IMR-90 (cell line): ENCODE results near the gene TNS3. TPM values are rescaled to one million over a fixed set of nuclear protein-coding genes. Genes with fewer than 3 reads are reported as not detected.

Experiments
- ATAC-seq: fragments of 200-7000 bp; cut with Tn5 transposase; 2 replicates; pipeline ENCODE4 v1.9.1; 2020; ENCODE audit warnings: low read depth, mild to moderate bottlenecking, moderate library complexity
- BruUV-seq: library from RNA; stranded (reverse); fragments of 400-500 nt; replicated peaks from 2 replicates; lab custom pipeline; 2021; lab: Mats Ljungman, UMichigan
- CTCF ChIA-PET: fragments of 300-600 bp; formaldehyde crosslinking; extraction: SDS; loops from one replicate; lab custom pipeline; 2021; ENCODE audit warnings: antibody characterized with exemption; lab: Yijun Ruan, JAX
- POLR2A ChIA-PET: fragments of 300-600 bp; sonication (Branson Sonifier 250); formaldehyde crosslinking; loops from one replicate; lab custom pipeline; 2022; ENCODE audit warnings: antibody characterized with exemption; ENCODE audit not compliant: unreplicated experiment; lab: Charles Lee
- DNase-seq: peaks from one replicate; pipeline ENCODE4 v3.0.0; 2013
- H2AFZ ChIP-seq: replicated peaks from 2 replicates; pipeline ENCODE3; 2013; ENCODE audit warnings: low read length, mild to moderate bottlenecking; ENCODE audit not compliant: poor library complexity
- H2AK5ac ChIP-seq: 2 replicates; pipeline ENCODE4 v1.6.1; 2013; ENCODE audit warnings: low read depth, low read length, inconsistent platforms
- H2AK9ac ChIP-seq: replicated peaks from 2 replicates; pipeline ENCODE3; 2013; ENCODE audit warnings: mild to moderate bottlenecking, low read depth, low read length, moderate library complexity; ENCODE audit not compliant: poor library complexity
- H2BK120ac ChIP-seq: 2 replicates; pipeline ENCODE4 v1.6.1; 2013; ENCODE audit warnings: low read depth, low read length, inconsistent platforms
- H2BK15ac ChIP-seq: 3 replicates; pipeline ENCODE4 v1.6.1; 2013; ENCODE audit warnings: low read depth, low read length, inconsistent platforms
- H2BK20ac ChIP-seq: 2 replicates; pipeline ENCODE4 v1.6.1; 2013; ENCODE audit warnings: low read depth, mild to moderate bottlenecking, inconsistent platforms, low read length, moderate library complexity
- H2BK5ac ChIP-seq: 2 replicates; pipeline ENCODE4 v1.6.1; 2013; ENCODE audit warnings: mild to moderate bottlenecking, low read depth, low read length, inconsistent platforms; ENCODE audit not compliant: poor library complexity, severe bottlenecking
- H3K14ac ChIP-seq: replicated peaks from 2 replicates; pipeline ENCODE4 v1.6.1; 2013; ENCODE audit warnings: low read depth, low read length, inconsistent platforms
- H3K18ac ChIP-seq: 2 replicates; pipeline ENCODE4 v1.6.1; 2013; ENCODE audit warnings: low read depth, low read length, control low read depth
- H3K23ac ChIP-seq: 2 replicates; pipeline ENCODE4 v1.6.1; 2013; ENCODE audit warnings: low read depth, low read length, inconsistent platforms
- H3K27ac ChIP-seq: 2 replicates; pipeline ENCODE4 v1.5.1; 2013; ENCODE audit warnings: mild to moderate bottlenecking, control low read depth, low read length; ENCODE audit not compliant: insufficient read depth
- H3K27me3 ChIP-seq: 2 replicates; pipeline ENCODE4 v1.6.1; 2013; ENCODE audit warnings: low read length; ENCODE audit not compliant: control insufficient read depth, insufficient read depth
- H3K36me3 ChIP-seq: 2 replicates; pipeline ENCODE4 v1.6.1; 2013; ENCODE audit warnings: low read length, mixed read lengths; ENCODE audit not compliant: control insufficient read depth, insufficient read depth
- H3K4ac ChIP-seq: 2 replicates; pipeline ENCODE4 v1.6.1; 2013; ENCODE audit warnings: low read depth, low read length, inconsistent platforms
- H3K4me1 ChIP-seq: 2 replicates; pipeline ENCODE4 v1.6.1; 2013; ENCODE audit warnings: low read length, mixed read lengths; ENCODE audit not compliant: control insufficient read depth, insufficient read depth
- H3K4me2 ChIP-seq: 2 replicates; pipeline ENCODE4 v1.6.1; 2013; ENCODE audit warnings: low read depth, mild to moderate bottlenecking, control low read depth, low read length, moderate library complexity
- H3K4me3 ChIP-seq: 2 replicates; pipeline ENCODE4 v1.5.1; 2013; ENCODE audit warnings: low read depth, mild to moderate bottlenecking, control low read depth, low read length, moderate library complexity; ENCODE audit not compliant: insufficient read depth
- H3K56ac ChIP-seq: 2 replicates; pipeline ENCODE4 v1.6.1; 2013; ENCODE audit warnings: low read length, inconsistent platforms; ENCODE audit not compliant: insufficient read depth; ENCODE audit errors: extremely low read depth
- H3K79me1 ChIP-seq, 2 experiments: 2 replicates each; pipeline ENCODE4 v1.6.1; 2013; ENCODE audit warnings: low read length in 2 of 2, inconsistent platforms in 1 of 2, low read depth in 1 of 2
- H3K9ac ChIP-seq: 2 replicates; pipeline ENCODE4 v1.6.1; 2013; ENCODE audit warnings: low read depth, low read length, control low read depth
- H3K9me1 ChIP-seq: 2 replicates; pipeline ENCODE4 v1.6.1; 2013; ENCODE audit warnings: low read length, inconsistent platforms; ENCODE audit not compliant: insufficient read depth
- H3K9me3 ChIP-seq: 2 replicates; pipeline ENCODE4 v1.6.1; 2013; ENCODE audit warnings: low read length; ENCODE audit not compliant: control insufficient read depth, insufficient read depth
- H4K20me1 ChIP-seq: 2 replicates; pipeline ENCODE4 v1.6.1; 2013; ENCODE audit warnings: low read length, inconsistent platforms; ENCODE audit not compliant: insufficient read depth
- H4K5ac ChIP-seq: 2 replicates; pipeline ENCODE4 v1.6.1; 2013; ENCODE audit warnings: mild to moderate bottlenecking, low read depth, low read length, control low read depth
- H4K8ac ChIP-seq, 2 experiments: 2 replicates each; pipeline ENCODE4 v1.6.1; 2013; ENCODE audit warnings: low read depth in 2 of 2, low read length in 2 of 2, control low read depth in 1 of 2, inconsistent platforms in 1 of 2
- H4K91ac ChIP-seq: 2 replicates; pipeline ENCODE4 v1.6.1; 2013; ENCODE audit warnings: low read depth, low read length, inconsistent platforms; ENCODE audit not compliant: insufficient read depth
- BHLHE40 ChIP-seq: fragments of 150-350 bp; IDR thresholded peaks from 2 replicates; pipeline ENCODE4 v1.6.1; 2016; ENCODE audit warnings: mild to moderate bottlenecking, low read depth, low read length
- CEBPB ChIP-seq: IDR thresholded peaks from 2 replicates; pipeline ENCODE4 v1.6.1; 2012; ENCODE audit warnings: low read depth, low read length, improper control_type of control experiment
- CHD1 ChIP-seq: IDR thresholded peaks from 2 replicates; pipeline ENCODE4 v1.6.1; 2012; ENCODE audit warnings: low read depth, low read length, improper control_type of control experiment
- CTCF ChIP-seq: conservative IDR thresholded peaks from 2 replicates; pipeline ENCODE4 v1.5.1; 2012; ENCODE audit warnings: mild to moderate bottlenecking, low read depth, low read length, improper control_type of control experiment
- FOS ChIP-seq: fragments of 150-350 bp; IDR thresholded peaks from 2 replicates; pipeline ENCODE4 v1.6.1; 2016; ENCODE audit warnings: low read depth, low read length
- MAFK ChIP-seq: IDR thresholded peaks from 2 replicates; pipeline ENCODE4 v1.6.1; 2012; ENCODE audit warnings: low read depth, low read length, improper control_type of control experiment
- MAZ ChIP-seq: IDR thresholded peaks from 2 replicates; pipeline ENCODE4 v1.6.1; 2012; ENCODE audit warnings: low read depth, mild to moderate bottlenecking, low read length, improper control_type of control experiment, moderate library complexity, borderline replicate concordance
- MXI1 ChIP-seq: IDR thresholded peaks from 2 replicates; pipeline ENCODE4 v1.6.1; 2012; ENCODE audit warnings: low read depth, mild to moderate bottlenecking, low read length, moderate library complexity, borderline replicate concordance
- NFE2L2 ChIP-seq: fragments of 150-350 bp; IDR thresholded peaks from 2 replicates; pipeline ENCODE4 v1.6.1; 2016; ENCODE audit warnings: low read depth, mild to moderate bottlenecking, low read length
- POLR2A ChIP-seq: IDR thresholded peaks from 2 replicates; pipeline ENCODE4 v1.6.1; 2012; ENCODE audit warnings: mild to moderate bottlenecking, low read depth, low read length
- RAD21 ChIP-seq: IDR thresholded peaks from 2 replicates; pipeline ENCODE4 v1.6.1; 2012; ENCODE audit warnings: low read length, improper control_type of control experiment
- RCOR1 ChIP-seq: IDR thresholded peaks from 2 replicates; pipeline ENCODE4 v1.6.1; 2012; ENCODE audit warnings: mild to moderate bottlenecking, low read length, improper control_type of control experiment; ENCODE audit not compliant: insufficient replicate concordance
- RFX5 ChIP-seq: IDR thresholded peaks from 2 replicates; pipeline ENCODE4 v1.8.0; 2012; ENCODE audit warnings: low read depth, mild to moderate bottlenecking, low read length, moderate library complexity
- SMC3 ChIP-seq: fragments of 150-350 bp; IDR thresholded peaks from 2 replicates; pipeline ENCODE4 v1.6.1; 2016; ENCODE audit warnings: low read depth, mild to moderate bottlenecking, antibody characterized with exemption, low read length, moderate library complexity
- WGBS, 2 experiments: methylation state at CpG; one replicate each; pipeline versions ENCODE4 v1.1.5 to v1.1.7; 2013; ENCODE audit warnings: missing lambda C conversion rate in 2 of 2; ENCODE audit not compliant: insufficient read length in 1 of 2; ENCODE audit errors: extremely low coverage in 2 of 2; 5-methylcytosine and 5-hydroxymethylcytosine counted together
- dilution Hi-C: fragments of 300-500 bp; cut with HindIII; formaldehyde crosslinking; loops from one replicate; pipeline ENCODE4 v1.14.3; 2018; ENCODE audit warnings: low sequenced_read_pairs; ENCODE audit not compliant: unreplicated experiment
- in situ Hi-C: fragments of 300-500 bp; cut with MboI; formaldehyde crosslinking; loops from 3 replicates; pipeline ENCODE4 v1.14.3; 2019; ENCODE audit warnings: low sequenced_read_pairs, inconsistent platforms, mixed read lengths
- intact Hi-C: fragments of 100-400 bp; cut with micrococcal nuclease; formaldehyde crosslinking; loops from 2 replicates; pipeline ENCODE4 v1.10.0; 2022
- polyA plus RNA-seq, 3 experiments: library from polyadenylated mRNA; depleted of rRNA; stranded (reverse); fragments of >200 nt; gene quantifications; 2 replicates each; pipeline ENCODE4 v1.2.3, GENCODE V29; 2012; ENCODE audit warnings: low replicate concordance in 1 of 3
- total RNA-seq: library from RNA; depleted of rRNA; stranded (reverse); fragments of >200 nt; gene quantifications from 2 replicates; pipeline ENCODE4 v1.2.3, GENCODE V29; 2012
- TF ChIP-seq, protein P1 (sequence below): fragments of 150-350 bp; IDR thresholded peaks from 2 replicates; pipeline ENCODE4 v1.6.1; 2016; ENCODE audit warnings: low read depth, mild to moderate bottlenecking, low read length, moderate library complexity, borderline replicate concordance

The TNS3 gene
- total and polyA plus RNA-seq, 2 of the 4 experiments (the other 2 are of a cell fraction), result 64.3 to 79.2 TPM

DNA sequence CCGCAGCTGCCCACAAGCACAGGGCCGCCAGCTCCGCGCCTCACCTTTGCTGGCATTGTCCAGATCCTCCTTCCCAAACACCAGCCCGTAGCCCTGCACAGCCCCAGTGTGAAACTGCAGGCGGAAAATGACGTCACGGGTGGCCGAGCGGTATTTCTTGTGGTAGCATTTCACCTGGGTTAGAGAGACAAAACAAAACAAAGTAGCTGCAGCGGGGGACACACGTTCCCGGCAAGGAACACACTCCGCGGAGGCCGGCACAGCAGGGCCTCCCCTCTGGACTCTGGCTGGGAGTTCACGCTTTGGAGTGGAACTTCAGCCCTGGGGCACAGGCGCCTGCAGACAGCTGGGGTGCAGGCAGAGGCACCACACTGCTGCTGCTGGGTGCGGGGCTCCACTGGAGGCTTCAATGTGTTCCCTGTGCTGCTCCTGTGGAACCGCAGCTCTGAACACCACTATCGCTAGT is 181.1 kb downstream of the TNS3 start:
- Histone ChIP-seq H3K9me1 (peaks cover 27% of the 10 kb centered on the region; the same call in 1 of the 2 replicates), H2BK120ac (no peak overlapping the region), H2AK5ac (no peak overlapping the region), H2BK15ac (no peak overlapping the region), H3K18ac (no peak overlapping the region), H3K4ac (no peak overlapping the region), H4K20me1 (peaks cover 26% of the 10 kb centered on the region; the same call in 1 of the 2 replicates), H3K4me1 (peaks cover 4% of the 10 kb centered on the region; the same call in 1 of the 2 replicates), H3K27me3 (no peaks in the 10 kb centered on the region), H2BK5ac (no peak overlapping the region), H3K14ac (no peak overlapping the region), H3K9ac (no peak overlapping the region), H3K27ac (no peak overlapping the region), H3K9me3 (no peaks in the 10 kb centered on the region), H3K4me3 (no peak overlapping the region), H3K56ac (no peak overlapping the region), H3K79me1 (peaks cover 20 to 70% of the 10 kb centered on the region in 2 experiments), H3K4me2 (no peak overlapping the region), H4K5ac (no peak overlapping the region), H4K91ac (no peak overlapping the region), H2BK20ac (no peak overlapping the region), H4K8ac (no peak overlapping the region), H2AK9ac (no peak overlapping the region), H3K36me3 (peaks cover 50% of the 10 kb centered on the region), H2AFZ (no peak overlapping the region), H3K23ac (no peak overlapping the region)
- in situ Hi-C loops, result no loop called here
- POLR2A ChIA-PET, result interaction anchor here (0.6 kb wide), 1 partner anchor 159 kb away, joined by 6 read pairs; no protein-coding TSS in a partner anchor
- CTCF ChIA-PET, result no interaction called here
- no TSS peak for BruUV-seq
- TF ChIP-seq MXI1 (no peak), POLR2A (no peak), CHD1 (no peak), CEBPB (no peak), FOS (no peak), CTCF (no peak), BHLHE40 (no peak), RAD21 (no peak), RFX5 (no peak), MAFK (no peak), RCOR1 (no peak), SMC3 (no peak), NFE2L2 (no peak), MAZ (no peak)
- TF ChIP-seq, protein P1, sequence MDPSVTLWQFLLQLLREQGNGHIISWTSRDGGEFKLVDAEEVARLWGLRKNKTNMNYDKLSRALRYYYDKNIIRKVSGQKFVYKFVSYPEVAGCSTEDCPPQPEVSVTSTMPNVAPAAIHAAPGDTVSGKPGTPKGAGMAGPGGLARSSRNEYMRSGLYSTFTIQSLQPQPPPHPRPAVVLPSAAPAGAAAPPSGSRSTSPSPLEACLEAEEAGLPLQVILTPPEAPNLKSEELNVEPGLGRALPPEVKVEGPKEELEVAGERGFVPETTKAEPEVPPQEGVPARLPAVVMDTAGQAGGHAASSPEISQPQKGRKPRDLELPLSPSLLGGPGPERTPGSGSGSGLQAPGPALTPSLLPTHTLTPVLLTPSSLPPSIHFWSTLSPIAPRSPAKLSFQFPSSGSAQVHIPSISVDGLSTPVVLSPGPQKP, result no peak
- ATAC-seq (no peak), DNase-seq (no peak)
- dilution Hi-C loops, result no loop called here
- intact Hi-C loops, result no loop called here
- WGBS, 2 experiments, result 92% methylated on average over 12 of the region's 21 CpGs; no CpG with 5 or more reads in 1 of the 2 experiments
